ENCODE data around the gene NAPG.

- no peak for TF ChIP-seq CTCF (IDR thresholded peaks at IDR 0.05; ENCODE audit: insufficient read depth, low read length)
- no peak for TF ChIP-seq REST (IDR thresholded peaks at IDR 0.05; ENCODE audit: insufficient replicate concordance, low read depth)
- TF ChIP-seq GABPA (IDR thresholded peaks at IDR 0.05; ENCODE audit: low read depth) = no peak
Observed at GRCh38 chr18:10565835-10566234, 40.0 kb downstream of the NAPG start.
